H1 (cell line): Measurements from ENCODE around the gene AP3D1. TPM values are rescaled to one million over a fixed set of nuclear protein-coding genes. Genes with fewer than 3 reads are reported as not detected.

Experiments
- BRCA1 ChIP-seq: IDR thresholded peaks from 2 replicates; pipeline ENCODE4 v1.6.1; 2012; ENCODE audit warnings: low read depth, low read length, improper control_type of control experiment
- CEBPB ChIP-seq: IDR thresholded peaks from 2 replicates; pipeline ENCODE4 v1.6.1; 2012; ENCODE audit warnings: low read depth, low read length
- CTBP2 ChIP-seq: IDR thresholded peaks from 2 replicates; pipeline ENCODE4 v1.7.0; 2011; ENCODE audit warnings: borderline replicate concordance, mild to moderate bottlenecking, moderate library complexity, mixed read lengths, low read length; ENCODE audit not compliant: insufficient read depth, insufficient read length
- FOSL1 ChIP-seq: IDR thresholded peaks from 2 replicates; pipeline ENCODE4 v1.6.1; 2011; ENCODE audit warnings: mild to moderate bottlenecking, low read depth, low read length, moderate library complexity; ENCODE audit not compliant: insufficient read depth
- KDM1A ChIP-seq: fragments of 200-600, 300-600 bp; sonication (generic); IDR thresholded peaks from 2 replicates; pipeline ENCODE4 v1.7.1; 2016; ENCODE audit warnings: mild to moderate bottlenecking, low read length, borderline replicate concordance
- RAD21 ChIP-seq, 2 experiments: IDR thresholded peaks in 1 of 2; conservative IDR thresholded peaks in 1 of 2; 2 replicates each; pipeline ENCODE4 v1.6.1; 2011; ENCODE audit warnings: low read depth in 2 of 2, low read length in 2 of 2, improper control_type of control experiment in 1 of 2, inconsistent platforms in 1 of 2, mild to moderate bottlenecking in 1 of 2, moderate library complexity in 1 of 2
- SAP30 ChIP-seq: fragments of 300-600 bp; sonication (generic); IDR thresholded peaks from 2 replicates; pipeline ENCODE4 v1.7.1; 2012; ENCODE audit warnings: low read length, moderate library complexity, mild to moderate bottlenecking, inconsistent platforms; ENCODE audit not compliant: insufficient read depth, insufficient replicate concordance
- polyA plus RNA-seq, 7 experiments: library from polyadenylated mRNA; depleted of rRNA in 3 of 7; stranded (reverse) in 5 of 7; unstranded in 2 of 7; fragments of >200 nt in 5 of 7; fragments of 200-250 nt in 2 of 7; gene quantifications; 1 replicate in 5 of 7; 2 replicates in 1 of 7; 4 replicates in 1 of 7; pipeline versions ENCODE4 v1.2.1 to v1.2.3, GENCODE V29; 2011 to 2013; ENCODE audit warnings: missing spikeins in 2 of 7, mixed read lengths in 2 of 7
- total RNA-seq: library from RNA; stranded (reverse); fragmentation: NEBNext Ultra II Directional; extraction: Animal tissue kit (Norgen Biotek cat#: 25700); gene quantifications from 2 replicates; pipeline ENCODE4 v1.2.1, GENCODE V29; 2021
- TF ChIP-seq, protein P1 (sequence below): fragments of 300-600 bp; sonication (generic); IDR thresholded peaks from 2 replicates; pipeline ENCODE4 v1.7.1; 2012; ENCODE audit warnings: low read length, moderate library complexity, mild to moderate bottlenecking, inconsistent platforms; ENCODE audit not compliant: insufficient replicate concordance

The AP3D1 gene
- total and polyA plus RNA-seq, 2 of the 8 experiments (the other 6 are each of a cell fraction or from before 2014, with no cell fraction given): 161 to 174 TPM

DNA sequence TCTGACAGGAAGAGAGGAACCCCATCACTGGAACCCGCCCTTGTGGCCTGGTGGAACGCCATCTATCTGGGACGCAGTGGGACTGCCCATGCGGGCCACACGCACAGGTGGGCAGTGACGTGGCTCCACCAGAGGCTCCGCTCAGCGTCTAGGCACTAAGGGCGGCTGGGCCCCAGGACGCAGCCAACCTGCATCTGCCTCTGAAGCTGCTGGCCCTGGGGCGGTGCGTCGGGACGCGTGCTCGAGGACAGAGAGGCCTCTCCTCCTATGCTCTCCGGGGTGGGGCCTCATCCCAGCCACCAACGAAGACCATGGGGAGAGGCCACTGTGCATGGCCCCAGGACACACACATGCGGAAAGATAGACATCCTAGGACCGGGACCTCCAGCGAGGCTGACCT is 36.5 kb downstream of the AP3D1 start (continued):
- TF ChIP-seq, protein P1, sequence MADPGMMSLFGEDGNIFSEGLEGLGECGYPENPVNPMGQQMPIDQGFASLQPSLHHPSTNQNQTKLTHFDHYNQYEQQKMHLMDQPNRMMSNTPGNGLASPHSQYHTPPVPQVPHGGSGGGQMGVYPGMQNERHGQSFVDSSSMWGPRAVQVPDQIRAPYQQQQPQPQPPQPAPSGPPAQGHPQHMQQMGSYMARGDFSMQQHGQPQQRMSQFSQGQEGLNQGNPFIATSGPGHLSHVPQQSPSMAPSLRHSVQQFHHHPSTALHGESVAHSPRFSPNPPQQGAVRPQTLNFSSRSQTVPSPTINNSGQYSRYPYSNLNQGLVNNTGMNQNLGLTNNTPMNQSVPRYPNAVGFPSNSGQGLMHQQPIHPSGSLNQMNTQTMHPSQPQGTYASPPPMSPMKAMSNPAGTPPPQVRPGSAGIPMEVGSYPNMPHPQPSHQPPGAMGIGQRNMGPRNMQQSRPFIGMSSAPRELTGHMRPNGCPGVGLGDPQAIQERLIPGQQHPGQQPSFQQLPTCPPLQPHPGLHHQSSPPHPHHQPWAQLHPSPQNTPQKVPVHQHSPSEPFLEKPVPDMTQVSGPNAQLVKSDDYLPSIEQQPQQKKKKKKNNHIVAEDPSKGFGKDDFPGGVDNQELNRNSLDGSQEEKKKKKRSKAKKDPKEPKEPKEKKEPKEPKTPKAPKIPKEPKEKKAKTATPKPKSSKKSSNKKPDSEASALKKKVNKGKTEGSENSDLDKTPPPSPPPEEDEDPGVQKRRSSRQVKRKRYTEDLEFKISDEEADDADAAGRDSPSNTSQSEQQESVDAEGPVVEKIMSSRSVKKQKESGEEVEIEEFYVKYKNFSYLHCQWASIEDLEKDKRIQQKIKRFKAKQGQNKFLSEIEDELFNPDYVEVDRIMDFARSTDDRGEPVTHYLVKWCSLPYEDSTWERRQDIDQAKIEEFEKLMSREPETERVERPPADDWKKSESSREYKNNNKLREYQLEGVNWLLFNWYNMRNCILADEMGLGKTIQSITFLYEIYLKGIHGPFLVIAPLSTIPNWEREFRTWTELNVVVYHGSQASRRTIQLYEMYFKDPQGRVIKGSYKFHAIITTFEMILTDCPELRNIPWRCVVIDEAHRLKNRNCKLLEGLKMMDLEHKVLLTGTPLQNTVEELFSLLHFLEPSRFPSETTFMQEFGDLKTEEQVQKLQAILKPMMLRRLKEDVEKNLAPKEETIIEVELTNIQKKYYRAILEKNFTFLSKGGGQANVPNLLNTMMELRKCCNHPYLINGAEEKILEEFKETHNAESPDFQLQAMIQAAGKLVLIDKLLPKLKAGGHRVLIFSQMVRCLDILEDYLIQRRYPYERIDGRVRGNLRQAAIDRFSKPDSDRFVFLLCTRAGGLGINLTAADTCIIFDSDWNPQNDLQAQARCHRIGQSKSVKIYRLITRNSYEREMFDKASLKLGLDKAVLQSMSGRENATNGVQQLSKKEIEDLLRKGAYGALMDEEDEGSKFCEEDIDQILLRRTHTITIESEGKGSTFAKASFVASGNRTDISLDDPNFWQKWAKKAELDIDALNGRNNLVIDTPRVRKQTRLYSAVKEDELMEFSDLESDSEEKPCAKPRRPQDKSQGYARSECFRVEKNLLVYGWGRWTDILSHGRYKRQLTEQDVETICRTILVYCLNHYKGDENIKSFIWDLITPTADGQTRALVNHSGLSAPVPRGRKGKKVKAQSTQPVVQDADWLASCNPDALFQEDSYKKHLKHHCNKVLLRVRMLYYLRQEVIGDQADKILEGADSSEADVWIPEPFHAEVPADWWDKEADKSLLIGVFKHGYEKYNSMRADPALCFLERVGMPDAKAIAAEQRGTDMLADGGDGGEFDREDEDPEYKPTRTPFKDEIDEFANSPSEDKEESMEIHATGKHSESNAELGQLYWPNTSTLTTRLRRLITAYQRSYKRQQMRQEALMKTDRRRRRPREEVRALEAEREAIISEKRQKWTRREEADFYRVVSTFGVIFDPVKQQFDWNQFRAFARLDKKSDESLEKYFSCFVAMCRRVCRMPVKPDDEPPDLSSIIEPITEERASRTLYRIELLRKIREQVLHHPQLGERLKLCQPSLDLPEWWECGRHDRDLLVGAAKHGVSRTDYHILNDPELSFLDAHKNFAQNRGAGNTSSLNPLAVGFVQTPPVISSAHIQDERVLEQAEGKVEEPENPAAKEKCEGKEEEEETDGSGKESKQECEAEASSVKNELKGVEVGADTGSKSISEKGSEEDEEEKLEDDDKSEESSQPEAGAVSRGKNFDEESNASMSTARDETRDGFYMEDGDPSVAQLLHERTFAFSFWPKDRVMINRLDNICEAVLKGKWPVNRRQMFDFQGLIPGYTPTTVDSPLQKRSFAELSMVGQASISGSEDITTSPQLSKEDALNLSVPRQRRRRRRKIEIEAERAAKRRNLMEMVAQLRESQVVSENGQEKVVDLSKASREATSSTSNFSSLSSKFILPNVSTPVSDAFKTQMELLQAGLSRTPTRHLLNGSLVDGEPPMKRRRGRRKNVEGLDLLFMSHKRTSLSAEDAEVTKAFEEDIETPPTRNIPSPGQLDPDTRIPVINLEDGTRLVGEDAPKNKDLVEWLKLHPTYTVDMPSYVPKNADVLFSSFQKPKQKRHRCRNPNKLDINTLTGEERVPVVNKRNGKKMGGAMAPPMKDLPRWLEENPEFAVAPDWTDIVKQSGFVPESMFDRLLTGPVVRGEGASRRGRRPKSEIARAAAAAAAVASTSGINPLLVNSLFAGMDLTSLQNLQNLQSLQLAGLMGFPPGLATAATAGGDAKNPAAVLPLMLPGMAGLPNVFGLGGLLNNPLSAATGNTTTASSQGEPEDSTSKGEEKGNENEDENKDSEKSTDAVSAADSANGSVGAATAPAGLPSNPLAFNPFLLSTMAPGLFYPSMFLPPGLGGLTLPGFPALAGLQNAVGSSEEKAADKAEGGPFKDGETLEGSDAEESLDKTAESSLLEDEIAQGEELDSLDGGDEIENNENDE: no peak
- TF ChIP-seq CEBPB (no peak), BRCA1 (no peak), SAP30 (no peak), FOSL1 (no peak), KDM1A (no peak), CTBP2 (no peak), RAD21 (IDR thresholded peaks at IDR 0.05 in 1 of 2, conservative IDR thresholded peaks at IDR 0.05 in 1 of 2; ENCODE audit: low read depth in 2 of 2, low read length in 2 of 2) (no peak)
